CD4-positive, alpha-beta T cell treated with Interleukin-17A for 4 hours (primary cell): ENCODE measurements around the gene SH3BGR.

Source experiments
- DNase-seq: peaks from one replicate; pipeline ENCODE4 v3.0.0-alpha.2; 2020; ENCODE audit warnings: mixed read lengths

Gene SH3BGR

DNA sequence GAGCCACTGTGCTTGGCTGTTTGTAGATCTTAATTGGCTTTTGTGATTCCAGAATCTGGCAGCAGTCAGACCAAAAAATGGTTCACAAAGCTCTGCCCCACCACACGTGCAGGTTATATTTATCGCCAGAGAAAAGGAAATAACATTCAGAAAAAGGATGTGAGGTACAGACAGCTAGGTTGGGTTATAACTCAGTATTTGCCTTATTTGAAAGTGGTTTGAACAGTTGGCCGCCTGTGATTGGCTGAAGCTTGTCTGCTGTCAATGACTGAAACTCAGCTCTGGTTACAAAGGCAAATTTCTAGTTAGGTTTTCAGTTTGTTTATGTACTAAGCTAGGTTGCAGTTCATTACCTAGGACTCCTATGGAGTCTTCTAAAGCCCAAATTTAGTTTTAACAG, 9.6 kb downstream of the SH3BGR start:
- DNase-seq: no peak

DNA sequence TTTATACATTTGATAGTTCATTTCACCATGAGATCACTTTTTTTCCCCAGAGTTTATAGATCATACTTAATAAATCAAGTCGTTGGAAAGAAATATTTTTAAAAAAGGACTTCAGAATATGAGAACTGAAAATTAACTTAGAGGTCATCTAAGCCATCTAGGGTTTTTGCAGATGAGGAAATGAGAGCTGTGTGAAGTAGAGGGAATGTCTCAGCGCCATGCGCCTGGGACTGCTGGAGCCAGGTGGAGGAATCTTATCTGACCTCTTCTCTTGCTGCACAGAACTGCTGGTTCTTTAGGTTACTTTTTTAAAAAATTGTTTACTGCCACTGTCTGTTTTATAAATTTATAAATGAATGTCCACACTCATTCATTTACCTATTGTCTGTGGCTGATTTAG, 11.5 kb downstream of the SH3BGR start:
- DNase-seq: no peak

DNA sequence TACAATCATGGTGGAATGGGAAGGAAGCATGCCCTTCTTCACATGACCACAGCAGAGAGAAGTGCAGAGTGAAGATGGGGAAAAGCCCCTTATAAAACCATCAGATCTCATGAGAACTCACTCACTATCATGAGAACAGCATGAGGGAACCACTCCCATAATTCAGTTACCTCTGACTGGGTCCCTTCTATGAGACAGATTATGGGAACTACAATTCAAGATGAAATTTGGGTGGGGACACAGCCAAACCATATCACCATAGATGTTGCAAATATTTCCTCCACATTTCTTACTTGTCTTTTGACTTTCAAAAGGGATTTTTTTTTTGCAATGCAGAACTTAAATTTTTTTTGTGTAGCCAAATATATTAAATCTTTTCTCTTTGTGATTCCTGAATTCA, 14.8 kb downstream of the SH3BGR start:
- no peak for DNase-seq

DNA sequence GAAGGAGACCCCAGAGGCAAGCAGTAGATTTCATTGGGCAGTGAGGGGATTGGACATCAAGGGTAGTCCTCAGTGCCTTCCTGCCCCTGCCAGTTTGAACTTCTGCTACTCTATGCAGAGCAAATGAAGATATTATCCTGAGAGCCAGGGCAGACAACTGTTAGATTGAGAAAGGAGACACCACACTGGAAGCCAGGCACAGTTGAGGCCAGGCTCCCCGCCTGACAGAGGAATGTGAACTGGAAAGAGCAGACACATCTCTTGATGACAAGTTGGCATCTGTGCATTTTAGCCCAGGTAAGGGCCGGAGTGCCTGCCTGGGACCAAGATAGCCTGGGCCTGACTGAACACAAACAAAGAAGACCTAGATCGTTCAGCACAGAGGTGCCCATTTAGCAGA, 16.0 kb downstream of the SH3BGR start:
- DNase-seq: no peak

DNA sequence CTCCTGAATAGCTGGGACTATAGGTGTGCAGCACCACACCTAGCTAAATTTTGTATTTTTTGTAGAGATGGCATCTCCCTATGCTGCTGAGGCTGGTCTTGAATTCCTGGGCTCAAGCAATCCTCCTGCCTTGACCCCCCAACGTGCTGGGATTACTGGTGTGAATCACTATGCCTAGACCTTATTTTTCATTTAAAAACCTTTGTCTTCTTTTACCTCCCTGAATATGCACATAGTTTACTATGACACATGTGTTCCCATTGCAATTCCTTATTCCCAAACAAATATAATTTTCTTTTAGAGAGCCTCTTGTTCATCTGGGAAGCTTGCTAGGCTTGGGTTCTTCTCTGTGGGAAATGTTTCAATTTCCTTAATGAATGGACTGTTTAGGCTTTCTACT, 16.8 kb downstream of the SH3BGR start:
- no peak for DNase-seq

DNA sequence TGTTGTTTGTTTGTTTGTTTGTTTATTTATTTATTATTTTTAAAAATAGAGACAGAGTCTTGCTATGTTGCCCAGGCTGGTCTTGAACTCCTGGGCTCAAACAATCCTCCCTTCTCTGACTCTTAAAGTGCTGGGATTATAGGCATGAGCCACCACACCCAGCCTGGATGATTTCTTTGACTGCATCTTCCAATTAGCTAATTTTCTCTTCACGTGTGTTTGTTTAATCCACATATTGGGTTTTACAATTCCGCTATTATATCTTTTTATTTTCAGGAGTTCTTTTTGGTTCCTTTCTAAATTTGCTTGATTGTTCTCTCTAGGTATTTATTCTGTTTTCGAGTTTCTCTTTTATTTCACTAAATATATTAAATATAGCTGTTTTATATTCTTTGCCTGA, 19.8 kb downstream of the SH3BGR start:
- DNase-seq: no peak

DNA sequence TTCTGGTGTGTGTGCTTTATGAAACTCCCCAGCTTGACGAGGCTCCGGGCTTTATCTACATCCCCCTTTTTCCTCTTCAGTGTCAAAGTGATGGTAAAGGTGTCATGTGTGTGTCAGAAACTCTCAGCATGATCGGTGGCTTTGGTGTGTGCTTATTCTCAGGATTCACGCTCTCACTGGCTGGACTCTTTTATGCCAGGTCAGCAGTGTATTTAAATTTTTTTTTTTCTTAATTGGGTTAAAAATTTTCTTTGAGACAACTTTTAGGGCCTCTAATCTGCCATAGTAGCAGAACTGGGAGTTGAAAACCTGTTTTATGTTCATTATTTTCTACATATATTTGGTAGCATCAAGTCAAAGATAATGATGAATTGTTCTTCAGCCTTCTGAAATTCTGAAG, 21.0 kb downstream of the SH3BGR start:
- no peak for DNase-seq

DNA sequence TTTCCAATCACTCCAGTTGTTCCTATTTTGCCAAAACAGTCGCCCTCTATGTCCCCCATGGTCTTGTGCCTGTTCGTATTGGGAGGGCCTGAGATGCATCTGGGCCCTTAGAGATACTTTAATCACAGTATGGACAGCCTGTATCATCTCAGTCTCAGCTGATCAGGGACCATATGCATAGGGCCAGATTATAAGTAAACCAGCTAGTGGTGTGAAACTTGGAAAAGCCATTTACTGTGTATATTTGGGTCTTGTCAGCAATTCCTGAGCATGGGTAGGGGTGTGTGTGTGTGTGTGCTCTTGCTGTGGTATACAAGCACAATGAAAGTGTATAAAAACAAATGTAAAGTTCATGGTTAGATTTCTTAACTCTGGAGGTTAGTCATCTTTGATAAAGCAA, 22.8 kb downstream of the SH3BGR start:
- no peak for DNase-seq

DNA sequence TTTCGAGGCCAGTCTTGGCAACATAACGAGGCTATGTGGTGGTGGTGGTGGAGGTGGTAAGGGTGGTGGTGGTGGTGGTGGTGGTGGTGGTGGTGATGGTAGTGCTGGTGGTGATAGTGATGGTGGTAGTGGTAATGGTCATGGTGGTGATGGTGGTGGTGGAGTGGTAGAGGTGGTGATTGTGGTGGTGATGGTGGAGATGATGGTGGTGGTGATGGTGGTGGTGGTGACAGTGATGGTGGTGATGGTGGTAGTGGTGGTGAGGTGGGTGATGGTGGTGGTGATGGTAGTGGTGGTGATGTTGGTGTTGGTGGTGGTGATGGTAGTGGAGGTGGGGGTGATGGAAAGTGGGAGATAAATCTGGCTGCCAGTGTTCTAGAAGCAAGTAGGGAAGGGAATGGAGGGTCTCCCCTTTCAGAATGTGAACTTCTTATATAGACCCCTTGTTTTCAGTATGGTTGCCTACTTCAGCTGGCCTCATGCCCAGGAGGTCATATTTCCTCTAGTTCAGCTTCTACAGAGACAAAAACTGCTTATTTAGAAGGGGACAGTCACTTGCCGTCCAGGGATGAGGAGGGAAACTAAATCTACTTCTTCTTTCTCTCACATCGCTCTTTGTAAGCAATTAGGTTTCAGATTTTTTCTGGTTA, 27.5 kb downstream of the SH3BGR start:
- DNase-seq: no peak

DNA sequence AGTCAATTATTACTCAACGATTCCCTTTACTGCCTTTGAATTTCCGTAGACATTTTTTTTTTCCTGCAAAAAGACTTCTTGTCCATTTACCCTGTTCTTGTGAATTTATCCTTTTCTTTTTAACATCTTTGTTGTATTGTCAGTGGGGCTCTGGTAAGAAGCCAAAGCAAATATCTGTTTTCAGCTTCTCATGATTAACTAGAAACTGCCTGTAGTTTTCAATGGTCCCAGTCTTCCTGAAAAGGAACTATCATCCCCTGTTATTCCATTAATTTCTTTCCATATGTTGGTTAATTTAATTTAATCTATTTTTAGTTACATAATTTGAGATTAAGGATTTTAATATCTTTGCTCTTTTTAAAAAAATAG, 28.0 kb downstream of the SH3BGR start:
- DNase-seq: no peak

DNA sequence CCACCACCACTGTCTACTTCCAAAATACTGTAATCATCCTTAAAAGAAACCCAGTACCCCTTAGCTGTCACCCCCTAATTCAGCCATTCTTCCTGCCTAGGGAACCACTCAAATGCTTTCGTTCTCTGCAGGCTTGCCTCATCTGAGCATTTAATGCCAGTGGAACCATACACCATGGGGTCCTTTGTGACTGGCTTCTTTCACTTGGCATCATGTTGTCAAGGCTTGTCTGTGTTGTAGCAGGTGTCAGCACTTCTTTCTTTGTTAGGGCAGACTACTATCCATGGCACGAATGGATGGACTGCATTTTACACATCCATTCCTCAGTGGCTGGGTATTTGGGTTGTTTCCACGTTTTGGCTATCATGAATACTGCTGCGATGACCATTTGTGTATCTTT, 28.5 kb downstream of the SH3BGR start:
- no peak for DNase-seq

DNA sequence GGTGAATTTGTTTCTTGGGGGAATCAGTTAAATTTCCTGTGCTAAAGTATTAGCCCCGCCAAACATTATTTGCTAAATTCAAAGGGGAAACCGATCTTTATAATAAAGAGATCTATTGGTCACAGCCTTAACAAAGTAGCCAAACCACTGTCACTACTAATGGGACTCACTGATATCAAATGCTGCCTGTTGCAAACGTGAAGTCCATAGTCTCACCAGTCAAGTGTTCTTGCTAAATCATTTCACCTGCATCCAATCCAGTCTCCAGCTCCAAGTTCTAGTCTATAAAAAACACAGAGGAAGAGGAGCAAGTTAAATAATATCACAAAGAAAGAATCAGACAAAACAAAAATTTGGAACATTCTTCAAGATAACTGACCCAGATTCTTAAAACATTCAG, 30.1 kb downstream of the SH3BGR start:
- DNase-seq: no peak

DNA sequence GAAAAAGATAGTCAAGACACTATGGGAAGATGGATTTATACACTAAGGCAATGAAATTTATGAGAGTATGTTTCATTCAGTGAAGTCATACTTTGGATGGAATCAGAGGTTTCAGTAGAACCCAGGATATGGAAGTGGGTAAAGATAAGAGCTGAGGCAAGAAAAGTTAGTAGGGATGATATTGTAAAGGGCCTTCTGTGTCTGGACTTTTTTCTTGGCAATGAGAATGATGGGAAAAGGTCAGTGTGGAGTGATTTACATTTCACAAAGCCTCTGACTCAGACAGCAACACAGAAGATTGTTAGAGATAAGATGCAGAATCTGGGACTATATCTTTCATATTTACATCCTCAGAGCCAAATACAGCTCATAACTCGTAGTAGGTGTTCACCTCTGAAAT, 32.1 kb downstream of the SH3BGR start:
- DNase-seq: no peak

DNA sequence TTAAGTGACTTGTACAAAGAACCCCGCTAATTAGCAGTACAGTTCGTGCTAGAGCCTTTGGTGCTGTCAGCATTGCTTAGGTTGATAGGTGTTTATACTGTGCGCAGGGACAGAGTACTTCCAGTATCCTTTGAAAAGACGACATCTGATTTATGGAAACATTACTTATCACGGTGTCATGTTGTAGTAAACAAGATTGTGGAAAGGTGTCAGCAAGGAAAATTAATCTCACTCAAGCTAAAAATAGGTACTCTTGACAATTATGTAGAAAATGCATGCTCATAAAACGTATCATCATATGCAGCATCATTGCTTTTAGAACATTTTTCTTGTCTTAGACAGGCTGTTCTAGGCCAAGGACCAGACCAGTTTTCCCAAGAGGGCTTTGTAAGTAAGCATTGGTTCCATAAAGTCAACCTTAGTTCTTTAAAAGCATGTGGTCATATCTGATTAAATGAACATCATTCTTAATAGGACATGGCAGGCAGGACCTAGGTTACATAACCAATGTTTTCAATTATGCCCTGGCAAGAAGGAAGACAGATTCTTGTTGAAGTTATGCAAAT, 33.0 kb downstream of the SH3BGR start:
- no peak for DNase-seq

DNA sequence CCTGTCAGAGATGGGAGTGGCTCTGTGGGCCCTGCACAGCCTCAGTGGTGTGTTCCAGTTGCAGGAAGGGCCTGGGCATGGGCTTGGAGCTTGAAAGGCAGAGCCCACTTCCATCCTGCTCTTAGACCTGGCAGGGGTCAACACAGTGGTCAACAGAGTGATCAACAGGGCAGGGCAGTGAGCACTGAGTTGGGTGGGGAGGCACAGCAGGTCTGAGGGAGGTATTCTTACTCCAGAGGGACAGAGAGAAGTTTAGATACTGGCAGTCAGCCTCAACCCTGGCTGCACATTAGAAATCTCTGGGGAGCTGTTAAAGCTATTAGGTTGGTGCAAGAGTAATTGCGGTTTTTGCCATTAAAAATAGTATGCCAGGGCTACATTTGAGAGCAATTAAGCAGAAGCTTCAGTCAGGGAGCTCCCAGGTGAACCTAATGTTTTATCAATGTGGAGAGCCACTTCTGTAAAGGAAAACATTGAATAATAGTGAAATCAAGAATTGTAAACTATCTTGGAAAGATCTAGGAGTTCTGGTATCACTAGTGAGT, 37.7 kb downstream of the SH3BGR start:
- no peak for DNase-seq

DNA sequence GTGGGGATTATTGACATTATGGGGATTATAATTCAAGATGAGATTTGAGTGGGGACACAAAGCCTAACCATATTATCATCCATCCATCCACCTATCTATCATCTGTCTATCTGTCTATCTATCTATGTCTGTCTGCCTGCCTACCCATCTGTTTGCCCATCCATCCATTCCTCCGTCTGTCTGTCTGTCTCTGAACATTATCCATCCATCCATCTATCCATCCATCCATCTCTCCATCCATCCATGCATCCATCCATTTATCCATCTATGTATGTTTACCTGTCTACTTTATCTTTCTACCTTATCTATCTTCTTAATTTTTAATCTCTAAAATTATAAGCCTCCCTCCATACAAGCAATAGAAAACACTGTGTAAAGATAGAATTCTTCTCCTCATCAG, 47.4 kb downstream of the SH3BGR start:
- DNase-seq: no peak

DNA sequence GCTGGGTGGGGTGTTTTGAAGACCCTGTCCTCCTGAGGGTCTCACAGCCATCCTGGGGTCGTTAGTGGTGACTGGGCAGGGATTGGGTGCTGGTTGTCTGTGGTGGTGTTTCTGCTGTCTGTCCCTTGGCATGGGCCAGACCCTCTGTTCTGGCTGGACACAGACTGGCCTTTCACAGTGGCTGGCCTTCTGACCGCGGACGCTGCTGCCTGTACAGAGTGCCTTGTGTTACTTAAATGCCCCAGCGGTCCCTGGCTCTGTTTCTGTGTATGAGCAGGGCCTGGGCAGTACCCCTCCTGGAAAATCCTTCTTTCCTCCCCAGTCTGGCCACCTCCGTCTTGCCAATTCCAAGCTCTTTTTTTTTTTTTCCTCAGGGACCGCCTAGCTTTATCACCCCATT, 50.9 kb downstream of the SH3BGR start:
- DNase-seq: no peak

DNA sequence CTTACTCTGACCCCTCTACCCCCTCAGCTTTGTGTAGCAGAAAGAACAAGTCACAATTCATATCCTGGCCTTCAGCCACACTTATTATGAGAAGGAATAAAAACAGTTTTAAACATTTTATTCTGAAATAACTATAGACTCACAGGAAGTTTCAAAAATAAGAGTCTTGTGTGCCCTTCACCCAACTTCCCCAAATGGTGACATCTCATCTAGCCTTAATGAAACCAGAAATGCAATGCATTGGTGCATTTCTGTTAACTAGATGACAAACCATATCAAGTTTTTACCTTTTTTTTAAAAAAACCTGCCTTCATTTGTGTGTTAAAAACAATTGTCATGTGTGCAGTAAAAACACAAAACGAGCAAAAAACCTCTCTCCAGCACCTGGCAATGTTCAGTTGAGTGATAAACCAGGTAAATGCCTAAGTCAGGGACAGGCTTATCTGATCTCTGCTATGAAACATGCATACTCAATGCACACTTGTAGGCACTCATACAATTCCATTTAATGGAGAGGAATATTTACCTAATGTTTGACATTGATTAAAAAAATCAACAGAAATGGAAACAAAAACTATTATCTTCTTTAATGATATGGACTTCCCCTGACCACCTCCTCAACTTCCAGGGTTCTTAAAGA, 51.5 kb downstream of the SH3BGR start:
- no peak for DNase-seq

DNA sequence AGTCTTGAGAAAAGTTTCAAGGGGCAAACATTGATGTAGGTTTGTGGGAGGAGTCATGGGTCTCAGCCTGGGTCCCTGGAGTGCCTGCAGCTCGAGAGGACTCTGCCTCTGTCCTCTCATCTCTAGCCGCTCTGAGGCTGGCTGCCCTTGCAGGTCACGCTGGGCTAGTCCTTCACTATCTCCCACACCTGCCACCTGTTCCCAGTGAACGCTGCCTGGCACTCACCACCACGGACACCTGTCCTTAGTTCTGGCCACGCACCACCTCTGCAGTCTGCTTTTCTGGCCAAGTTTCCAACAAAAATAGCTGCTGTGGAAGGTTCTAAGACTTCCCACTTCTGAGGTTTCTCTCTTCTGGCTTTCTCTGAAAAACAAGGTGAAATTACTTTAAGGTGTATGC, 52.5 kb downstream of the SH3BGR start:
- no peak for DNase-seq

DNA sequence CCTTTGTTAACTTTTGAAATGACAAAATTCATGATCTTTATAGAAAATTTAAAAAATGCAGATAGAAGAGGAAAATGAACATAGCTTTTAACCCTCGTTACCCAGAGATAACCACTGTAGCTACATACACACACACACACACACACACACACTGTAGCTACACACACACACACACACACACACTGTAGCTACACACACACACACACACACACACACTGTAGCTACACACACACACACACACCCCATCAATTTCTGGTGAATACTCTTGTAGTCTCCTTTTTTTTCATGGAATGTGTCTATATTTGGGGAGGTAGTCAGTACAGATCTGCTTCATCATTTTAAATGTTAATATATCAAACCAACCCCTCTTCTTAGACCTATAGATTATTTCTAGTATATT, 58.5 kb downstream of the SH3BGR start:
- no peak for DNase-seq

DNA sequence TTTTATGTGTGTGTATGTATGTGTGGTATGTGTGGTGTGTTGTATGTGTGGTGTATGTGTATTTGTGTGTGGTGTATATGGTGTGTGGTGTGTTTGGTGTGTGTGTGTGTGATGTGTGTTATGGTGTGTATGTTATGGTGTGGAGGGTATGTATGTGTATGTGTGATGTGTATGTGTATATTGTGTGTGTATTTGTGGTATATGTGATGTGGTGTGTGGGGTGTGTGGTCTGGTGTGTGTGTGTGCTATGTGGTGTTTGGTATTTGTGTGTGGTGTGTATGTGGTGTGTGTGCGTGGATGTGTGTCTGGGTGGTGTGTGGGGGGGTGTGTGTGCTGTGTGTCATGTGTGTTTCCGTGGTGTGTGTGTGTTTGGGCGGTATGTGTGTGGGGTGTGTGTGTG, 59.3 kb downstream of the SH3BGR start:
- no peak for DNase-seq

DNA sequence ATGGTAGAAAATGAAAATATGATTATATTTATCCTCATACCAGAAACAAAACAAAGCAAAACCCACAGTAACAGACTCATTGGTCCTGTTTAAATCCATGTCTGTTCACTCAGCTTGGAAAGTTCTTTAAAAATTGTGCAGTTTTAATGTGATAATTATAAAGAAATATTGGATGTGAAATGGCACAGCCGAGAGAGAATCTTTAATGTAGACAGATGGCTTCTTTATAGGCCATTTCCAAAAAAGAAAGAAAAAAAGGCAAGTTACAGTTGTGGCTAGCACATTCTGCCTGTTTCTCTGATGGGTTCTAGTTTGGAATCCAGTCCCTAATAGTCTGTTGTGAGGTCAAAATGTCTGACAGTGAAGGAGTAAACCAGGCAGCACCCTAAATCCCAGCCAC, 62.0 kb downstream of the SH3BGR start:
- DNase-seq: no peak

DNA sequence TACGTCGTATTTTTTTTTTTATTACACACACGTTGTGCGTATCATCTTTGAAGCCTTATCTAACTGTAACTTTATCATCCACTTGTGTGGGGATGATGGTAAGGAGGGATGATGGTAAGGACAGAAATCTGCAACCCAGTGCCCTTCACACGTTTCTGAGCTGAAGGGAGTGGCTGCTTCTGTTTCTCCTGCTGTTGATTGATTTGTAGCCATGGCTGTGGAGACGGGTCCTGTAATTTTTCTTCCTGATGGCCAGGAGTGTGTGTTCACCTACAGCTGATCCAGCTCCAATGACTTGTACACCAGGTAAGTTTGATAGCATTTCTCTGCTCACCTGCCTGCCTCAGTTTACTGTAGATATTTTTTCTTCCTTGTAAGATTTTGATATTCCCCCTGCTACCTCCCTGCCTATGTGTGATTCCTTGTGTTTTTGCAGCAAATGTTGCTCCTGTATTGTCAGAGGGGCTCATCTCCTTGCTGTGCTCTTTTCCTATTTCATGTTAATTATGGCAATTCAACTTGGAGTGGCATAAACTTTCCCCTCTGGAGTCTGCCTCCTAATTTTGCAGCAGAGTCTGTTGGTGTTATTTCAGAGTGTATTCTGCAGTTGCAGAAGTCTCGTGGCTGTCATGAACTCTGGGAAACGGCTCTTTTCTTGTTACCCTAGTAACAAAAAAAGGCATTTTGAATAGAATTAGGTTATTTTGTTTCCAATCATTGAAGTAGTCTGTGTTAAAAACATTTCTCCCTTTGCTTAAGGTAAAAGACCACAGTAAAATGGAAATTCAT, 64.1 kb downstream of the SH3BGR start:
- no peak for DNase-seq
